ENCODE results near the gene C17orf100. TPM values are rescaled to one million over a fixed set of nuclear protein-coding genes. Genes with fewer than 3 reads are reported as not detected.

C17orf100 gene
- polyA plus RNA-seq, 1 donor (not counting 4 experiments of a cell fraction or from before 2014, with no cell fraction given), result 0.49 TPM

- Histone ChIP-seq H3K4me1 (ENCODE audit: control insufficient read depth, extremely low read depth, insufficient read depth, low read length) (peaks cover 24% of the 10 kb centered on the region), H4K20me1 (ENCODE audit: control insufficient read depth, extremely low read depth, insufficient read depth, low read length) (no peaks in the 10 kb centered on the region), H3K4me2 (ENCODE audit: control insufficient read depth, extremely low read depth, insufficient read depth, low read depth, low read length) (peak overlapping the region; percentile 97), H3K9ac (ENCODE audit: control insufficient read depth, extremely low read depth, insufficient read depth, low read length) (no peak overlapping the region), H3K4me3 (ENCODE audit: control insufficient read depth in 2 of 3, extremely low read depth in 1 of 3, insufficient read depth in 2 of 3, low read depth in 1 of 3, low read length in 3 of 3) (no peak overlapping the region), H3K9me3 (ENCODE audit: control insufficient read depth, low read depth, low read length) (no peaks in the 10 kb centered on the region), H3K9me1 (ENCODE audit: control insufficient read depth, extremely low read depth, insufficient read depth, low read length) (peaks cover 3% of the 10 kb centered on the region), H3K79me2 (ENCODE audit: control insufficient read depth, insufficient read depth, low read length) (peaks cover 52% of the 10 kb centered on the region), H3K27ac (ENCODE audit: control insufficient read depth, insufficient read depth, low read length) (no peak overlapping the region), H2AFZ (ENCODE audit: control insufficient read depth, low read length) (no peak overlapping the region), H3K27me3 (ENCODE audit: control insufficient read depth, extremely low read depth, insufficient read depth, low read length) (no peaks in the 10 kb centered on the region), H3K36me3 (ENCODE audit: control insufficient read depth in 2 of 2, extremely low read depth in 1 of 2, insufficient read depth in 2 of 2, low read length in 2 of 2) (peaks cover 2 to 13% of the 10 kb centered on the region in 2 experiments)
- TF ChIP-seq CTCF (optimal IDR thresholded peaks at IDR 0.05 in 1 of 3, IDR thresholded peaks at IDR 0.05 in 1 of 3, conservative IDR thresholded peaks at IDR 0.05 in 1 of 3; ENCODE audit: extremely low read depth in 1 of 3, insufficient read depth in 2 of 3, low read length in 3 of 3), result no peak
- no peak for TF ChIP-seq EZH2 (IDR thresholded peaks at IDR 0.05; ENCODE audit: low read length)
- DNase-seq (ENCODE audit: low read depth, low spot score) (no peak), FAIRE-seq (no peak)
- dilution Hi-C loops (cut with MboI; ENCODE audit: extremely low pct_ligation_motif_present, low sequenced_read_pairs), result no loop called here
These were observed 13.3 kb upstream of the C17orf100 start for GRCh38 chr17:6638046-6638908.

- Histone ChIP-seq H2AFZ (ENCODE audit: control insufficient read depth, low read length) (no peak overlapping the region), H3K4me2 (ENCODE audit: control insufficient read depth, extremely low read depth, insufficient read depth, low read depth, low read length) (peak overlapping the region; percentile 97), H3K4me3 (ENCODE audit: control insufficient read depth in 2 of 3, extremely low read depth in 1 of 3, insufficient read depth in 2 of 3, low read depth in 1 of 3, low read length in 3 of 3) (peak overlapping the region; percentile 76 to 89 (median 85)), H3K36me3 (ENCODE audit: control insufficient read depth in 2 of 2, extremely low read depth in 1 of 2, insufficient read depth in 2 of 2, low read length in 2 of 2) (peaks cover 2 to 15% of the 10 kb centered on the region in 2 experiments), H3K79me2 (ENCODE audit: control insufficient read depth, insufficient read depth, low read length) (peaks cover 52% of the 10 kb centered on the region), H3K9ac (ENCODE audit: control insufficient read depth, extremely low read depth, insufficient read depth, low read length) (peak overlapping the region; percentile 82), H3K27me3 (ENCODE audit: control insufficient read depth, extremely low read depth, insufficient read depth, low read length) (no peaks in the 10 kb centered on the region), H3K9me3 (ENCODE audit: control insufficient read depth, low read depth, low read length) (no peaks in the 10 kb centered on the region), H3K27ac (ENCODE audit: control insufficient read depth, insufficient read depth, low read length) (peak overlapping the region; percentile 76), H3K4me1 (ENCODE audit: control insufficient read depth, extremely low read depth, insufficient read depth, low read length) (peaks cover 33% of the 10 kb centered on the region), H4K20me1 (ENCODE audit: control insufficient read depth, extremely low read depth, insufficient read depth, low read length) (no peaks in the 10 kb centered on the region), H3K9me1 (ENCODE audit: control insufficient read depth, extremely low read depth, insufficient read depth, low read length) (peaks cover 3% of the 10 kb centered on the region)
- no peak for FAIRE-seq
- dilution Hi-C loops (cut with MboI; ENCODE audit: extremely low pct_ligation_motif_present, low sequenced_read_pairs), result no loop called here
- TF ChIP-seq EZH2 (IDR thresholded peaks at IDR 0.05; ENCODE audit: low read length) (no peak), CTCF (optimal IDR thresholded peaks at IDR 0.05 in 1 of 3, IDR thresholded peaks at IDR 0.05 in 1 of 3, conservative IDR thresholded peaks at IDR 0.05 in 1 of 3; ENCODE audit: extremely low read depth in 1 of 3, insufficient read depth in 2 of 3, low read length in 3 of 3) (no peak)
- DNase-seq (ENCODE audit: low read depth, low spot score), result no peak
These were observed 12.5 kb upstream of the C17orf100 start for GRCh38 chr17:6639014-6639585.

Measured in keratinocyte (primary cell).